HEK293 (cell line): ENCODE data around the gene CALM3.

Experiments used
- CTCF ChIA-PET: fragments of 350-600 bp; formaldehyde crosslinking; extraction: SDS; loops from one replicate; lab custom pipeline; 2021; ENCODE audit warnings: antibody characterized with exemption; lab: Yijun Ruan, JAX
- POLR2A ChIA-PET: fragments of 300-600 bp; formaldehyde crosslinking; extraction: SDS; loops from one replicate; lab custom pipeline; 2020; ENCODE audit warnings: antibody characterized with exemption, inconsistent platforms; lab: Yijun Ruan, JAX
- H3K27ac ChIP-seq: fragments of 200-500 bp; sonication (Bioruptor generic); 2 replicates; pipeline ENCODE4 v1.5.1; 2014; ENCODE audit warnings: low read depth, low read length, control low read depth, inconsistent platforms; ENCODE audit errors: extremely low read depth
- H3K36me3 ChIP-seq, 2 experiments: fragments of 200-500 bp in 1 of 2; sonication (Bioruptor generic) in 1 of 2; 1 replicate in 1 of 2; 2 replicates in 1 of 2; pipeline ENCODE4 v1.5.1; 2014 to 2017; ENCODE audit warnings: inconsistent platforms in 2 of 2, low read length in 2 of 2; ENCODE audit not compliant: control insufficient read depth in 2 of 2, insufficient read depth in 1 of 2
- H3K4me1 ChIP-seq: fragments of 200-500 bp; sonication (Bioruptor generic); 2 replicates; pipeline ENCODE4 v1.5.1; 2014; ENCODE audit warnings: mild to moderate bottlenecking, low read length, inconsistent platforms; ENCODE audit not compliant: control insufficient read depth, insufficient read depth
- H3K4me3 ChIP-seq: 2 replicates; pipeline ENCODE4 v1.5.1; 2011; ENCODE audit warnings: low read depth, mild to moderate bottlenecking, control low read depth, low read length, moderate library complexity
- H3K9me3 ChIP-seq: fragments of 200-500 bp; sonication (Bioruptor generic); 2 replicates; pipeline ENCODE4 v1.5.1; 2014; ENCODE audit warnings: low read depth, low read length, inconsistent platforms; ENCODE audit not compliant: control insufficient read depth, insufficient read depth
- FEZF1 ChIP-seq: fragments of 450-650 bp; formaldehyde crosslinking; IDR thresholded peaks from 2 replicates; pipeline ENCODE4 v1.5.1; 2016; ENCODE audit warnings: missing biosample characterization, missing genetic modification characterization
- IKZF3 ChIP-seq: fragments of 450-650 bp; IDR thresholded peaks from 2 replicates; pipeline ENCODE4 v1.5.0; 2018; ENCODE audit warnings: missing biosample characterization, mild to moderate bottlenecking, missing genetic modification characterization, moderate library complexity
- KLF10 ChIP-seq: fragments of 450-650 bp; IDR thresholded peaks from 2 replicates; pipeline ENCODE4 v1.5.1; 2018; ENCODE audit warnings: missing biosample characterization, mild to moderate bottlenecking, missing genetic modification characterization
- PRDM1 ChIP-seq: fragments of 450-650 bp; formaldehyde crosslinking; IDR thresholded peaks from 2 replicates; pipeline ENCODE4; 2016; ENCODE audit warnings: missing biosample characterization, missing genetic modification characterization
- ZBTB1 ChIP-seq: fragments of 450-650 bp; formaldehyde crosslinking; IDR thresholded peaks from 2 replicates; pipeline ENCODE4 v1.5.1; 2016; ENCODE audit warnings: missing biosample characterization, missing genetic modification characterization
- ZBTB17 ChIP-seq: fragments of 450-650 bp; formaldehyde crosslinking; IDR thresholded peaks from 2 replicates; pipeline ENCODE4 v1.5.1; 2016; ENCODE audit warnings: missing biosample characterization, missing genetic modification characterization
- ZFP37 ChIP-seq: fragments of 450-650 bp; formaldehyde crosslinking; IDR thresholded peaks from 2 replicates; pipeline ENCODE4 v1.5.1; 2016; ENCODE audit warnings: missing biosample characterization, missing genetic modification characterization
- ZNF239 ChIP-seq: fragments of 450-650 bp; formaldehyde crosslinking; IDR thresholded peaks from 2 replicates; pipeline ENCODE4 v1.5.1; 2016; ENCODE audit warnings: missing biosample characterization, missing genetic modification characterization
- ZNF248 ChIP-seq: fragments of 450-650 bp; formaldehyde crosslinking; IDR thresholded peaks from 2 replicates; pipeline ENCODE4 v1.5.1; 2017; ENCODE audit warnings: missing biosample characterization, missing genetic modification characterization
- ZNF311 ChIP-seq: fragments of 450-650 bp; formaldehyde crosslinking; IDR thresholded peaks from 2 replicates; pipeline ENCODE4 v1.5.1; 2017; ENCODE audit warnings: missing biosample characterization, missing genetic modification characterization, borderline replicate concordance
- ZNF335 ChIP-seq: fragments of 450-650 bp; formaldehyde crosslinking; conservative IDR thresholded peaks from 2 replicates; pipeline ENCODE4 v1.5.1; 2016; ENCODE audit warnings: missing biosample characterization, missing genetic modification characterization
- ZNF37A ChIP-seq: fragments of 450-650 bp; IDR thresholded peaks from 2 replicates; pipeline ENCODE4 v1.5.1; 2018; ENCODE audit warnings: missing biosample characterization, missing genetic modification characterization
- ZNF596 ChIP-seq: fragments of 450-650 bp; IDR thresholded peaks from 2 replicates; pipeline ENCODE4 v1.5.0; 2018; ENCODE audit warnings: missing biosample characterization, mild to moderate bottlenecking, missing genetic modification characterization, moderate library complexity
- ZNF76 ChIP-seq: fragments of 450-650 bp; formaldehyde crosslinking; IDR thresholded peaks from 2 replicates; pipeline ENCODE4; 2016; ENCODE audit warnings: low read depth, missing biosample characterization, missing genetic modification characterization, borderline replicate concordance
- ZNF776 ChIP-seq: fragments of 450-650 bp; formaldehyde crosslinking; IDR thresholded peaks from 2 replicates; pipeline ENCODE4 v1.5.0; 2017; ENCODE audit warnings: missing biosample characterization, missing genetic modification characterization, borderline replicate concordance
- ZNF830 ChIP-seq: fragments of 450-650 bp; IDR thresholded peaks from 2 replicates; pipeline ENCODE4 v1.5.0; 2018; ENCODE audit warnings: missing biosample characterization, missing genetic modification characterization, low read depth, mild to moderate bottlenecking, moderate library complexity
- ZSCAN16 ChIP-seq: fragments of 450-650 bp; formaldehyde crosslinking; IDR thresholded peaks from 2 replicates; pipeline ENCODE4 v1.5.1; 2016; ENCODE audit warnings: missing biosample characterization, missing genetic modification characterization
- TF ChIP-seq, protein P1 (sequence below): fragments of 450-650 bp; formaldehyde crosslinking; IDR thresholded peaks from 2 replicates; pipeline ENCODE4 v1.5.1; 2016; ENCODE audit warnings: missing biosample characterization, missing genetic modification characterization
- TF ChIP-seq, protein P2 (sequence below): fragments of 450-650 bp; formaldehyde crosslinking; IDR thresholded peaks from 2 replicates; pipeline ENCODE4 v1.5.1; 2016; ENCODE audit warnings: missing biosample characterization, missing genetic modification characterization
- TF ChIP-seq, protein P3 (sequence below): fragments of 450-650 bp; formaldehyde crosslinking; IDR thresholded peaks from 2 replicates; pipeline ENCODE4 v1.5.1; 2016; ENCODE audit warnings: missing biosample characterization, missing genetic modification characterization

The CALM3 gene

DNA sequence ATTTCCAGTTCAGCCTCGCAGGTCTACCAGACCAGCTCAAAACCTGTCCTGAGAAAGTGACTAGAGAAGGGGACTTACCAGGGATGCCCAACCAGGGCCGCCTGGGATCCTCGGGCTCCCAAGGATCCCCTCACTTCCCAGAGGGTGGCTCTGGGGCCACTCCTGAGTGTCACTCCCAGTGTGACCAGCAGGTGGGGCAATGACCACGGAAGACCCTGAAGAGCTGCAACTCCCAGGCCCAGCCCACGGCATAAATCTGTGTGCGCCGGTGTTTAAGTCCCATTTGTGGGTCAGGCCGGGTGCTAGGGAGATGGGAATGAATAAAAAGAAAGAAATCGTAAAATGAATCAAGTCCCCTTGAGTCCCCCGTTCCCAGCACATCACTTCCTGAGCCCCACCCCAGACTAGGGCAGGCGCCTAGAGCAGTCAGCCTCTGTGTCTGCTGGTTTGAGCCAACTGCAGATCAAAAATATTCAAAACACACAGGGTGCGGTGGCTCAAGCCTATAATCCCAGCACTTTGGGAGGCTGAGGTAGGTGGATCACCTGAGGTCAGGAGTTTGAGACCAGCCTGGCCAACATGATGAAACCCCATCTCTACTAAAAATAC is 13.1 kb downstream of the CALM3 start (continued):
- TF ChIP-seq ZNF776 (tag by site-specific recombination) (no peak), ZNF311 (tag by site-specific recombination) (no peak), ZNF76 (no peak), ZSCAN16 (tag by site-specific recombination) (no peak), ZNF37A (no peak), ZNF248 (tag by site-specific recombination) (no peak), ZFP37 (tag by site-specific recombination) (no peak), KLF10 (tag by site-specific recombination) (no peak), PRDM1 (tag by site-specific recombination) (no peak), IKZF3 (peak; percentile 76), ZNF335 (tag by site-specific recombination) (peak; percentile 80), ZBTB17 (tag by site-specific recombination) (peak; percentile 35; the same call in 1 of the 2 replicates)
- TF ChIP-seq, protein P1, sequence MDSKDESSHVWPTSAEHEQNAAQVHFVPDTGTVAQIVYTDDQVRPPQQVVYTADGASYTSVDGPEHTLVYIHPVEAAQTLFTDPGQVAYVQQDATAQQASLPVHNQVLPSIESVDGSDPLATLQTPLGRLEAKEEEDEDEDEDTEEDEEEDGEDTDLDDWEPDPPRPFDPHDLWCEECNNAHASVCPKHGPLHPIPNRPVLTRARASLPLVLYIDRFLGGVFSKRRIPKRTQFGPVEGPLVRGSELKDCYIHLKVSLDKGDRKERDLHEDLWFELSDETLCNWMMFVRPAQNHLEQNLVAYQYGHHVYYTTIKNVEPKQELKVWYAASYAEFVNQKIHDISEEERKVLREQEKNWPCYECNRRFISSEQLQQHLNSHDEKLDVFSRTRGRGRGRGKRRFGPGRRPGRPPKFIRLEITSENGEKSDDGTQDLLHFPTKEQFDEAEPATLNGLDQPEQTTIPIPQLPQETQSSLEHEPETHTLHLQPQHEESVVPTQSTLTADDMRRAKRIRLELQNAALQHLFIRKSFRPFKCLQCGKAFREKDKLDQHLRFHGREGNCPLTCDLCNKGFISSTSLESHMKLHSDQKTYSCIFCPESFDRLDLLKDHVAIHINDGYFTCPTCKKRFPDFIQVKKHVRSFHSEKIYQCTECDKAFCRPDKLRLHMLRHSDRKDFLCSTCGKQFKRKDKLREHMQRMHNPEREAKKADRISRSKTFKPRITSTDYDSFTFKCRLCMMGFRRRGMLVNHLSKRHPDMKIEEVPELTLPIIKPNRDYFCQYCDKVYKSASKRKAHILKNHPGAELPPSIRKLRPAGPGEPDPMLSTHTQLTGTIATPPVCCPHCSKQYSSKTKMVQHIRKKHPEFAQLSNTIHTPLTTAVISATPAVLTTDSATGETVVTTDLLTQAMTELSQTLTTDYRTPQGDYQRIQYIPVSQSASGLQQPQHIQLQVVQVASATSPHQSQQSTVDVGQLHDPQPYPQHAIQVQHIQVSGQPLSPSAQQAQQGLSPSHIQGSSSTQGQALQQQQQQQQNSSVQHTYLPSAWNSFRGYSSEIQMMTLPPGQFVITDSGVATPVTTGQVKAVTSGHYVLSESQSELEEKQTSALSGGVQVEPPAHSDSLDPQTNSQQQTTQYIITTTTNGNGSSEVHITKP, result peak; percentile 43; the same call in 1 of the 2 replicates
- TF ChIP-seq, protein P2, sequence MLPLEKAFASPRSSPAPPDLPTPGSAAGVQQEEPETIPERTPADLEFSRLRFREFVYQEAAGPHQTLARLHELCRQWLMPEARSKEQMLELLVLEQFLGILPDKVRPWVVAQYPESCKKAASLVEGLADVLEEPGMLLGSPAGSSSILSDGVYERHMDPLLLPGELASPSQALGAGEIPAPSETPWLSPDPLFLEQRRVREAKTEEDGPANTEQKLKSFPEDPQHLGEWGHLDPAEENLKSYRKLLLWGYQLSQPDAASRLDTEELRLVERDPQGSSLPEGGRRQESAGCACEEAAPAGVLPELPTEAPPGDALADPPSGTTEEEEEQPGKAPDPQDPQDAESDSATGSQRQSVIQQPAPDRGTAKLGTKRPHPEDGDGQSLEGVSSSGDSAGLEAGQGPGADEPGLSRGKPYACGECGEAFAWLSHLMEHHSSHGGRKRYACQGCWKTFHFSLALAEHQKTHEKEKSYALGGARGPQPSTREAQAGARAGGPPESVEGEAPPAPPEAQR, result no peak

DNA sequence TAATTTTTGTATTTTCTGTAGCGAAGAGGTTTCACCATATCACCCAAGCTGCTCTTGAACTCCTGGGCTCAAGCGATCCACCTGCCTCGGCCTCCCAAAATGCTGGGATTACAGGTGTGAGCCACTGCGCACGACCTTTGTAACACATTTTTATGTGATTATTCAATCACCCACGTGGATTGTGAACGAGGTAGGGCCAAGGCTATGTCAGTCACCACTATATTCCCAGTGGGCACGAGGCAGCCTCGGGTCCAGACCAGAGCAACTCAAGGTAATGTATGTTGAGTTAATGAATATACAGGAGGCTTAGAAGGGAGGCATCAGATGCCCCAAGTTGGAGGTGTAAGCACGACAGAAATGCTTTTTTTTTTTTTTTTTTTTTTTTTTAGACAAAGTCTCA is 14.8 kb downstream of the CALM3 start:
- no peak for TF ChIP-seq ZNF830 (tag by site-specific recombination)
- no peak for TF ChIP-seq ZNF239 (tag by site-specific recombination)
- no peak for TF ChIP-seq ZNF596
- TF ChIP-seq ZBTB1 (tag by site-specific recombination), result no peak
- no peak for TF ChIP-seq FEZF1 (tag by site-specific recombination)
- TF ChIP-seq ZFP37 (tag by site-specific recombination), result no peak
- TF ChIP-seq, protein P3, sequence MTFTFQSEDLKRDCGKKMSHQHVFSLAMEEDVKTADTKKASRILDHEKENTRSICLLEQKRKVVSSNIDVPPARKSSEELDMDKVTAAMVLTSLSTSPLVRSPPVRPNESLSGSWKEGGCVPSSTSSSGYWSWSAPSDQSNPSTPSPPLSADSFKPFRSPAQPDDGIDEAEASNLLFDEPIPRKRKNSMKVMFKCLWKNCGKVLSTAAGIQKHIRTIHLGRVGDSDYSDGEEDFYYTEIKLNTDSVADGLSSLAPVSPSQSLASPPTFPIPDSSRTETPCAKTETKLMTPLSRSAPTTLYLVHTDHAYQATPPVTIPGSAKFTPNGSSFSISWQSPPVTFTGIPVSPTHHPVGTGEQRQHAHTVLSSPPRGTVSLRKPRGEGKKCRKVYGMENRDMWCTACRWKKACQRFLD (tag by site-specific recombination), result no peak
- POLR2A ChIA-PET, result no interaction called here
- no peaks in the 10 kb centered on the region for H3K4me1 ChIP-seq

More for the DNA sequence above, 14.8 kb downstream of the CALM3 start:
- CTCF ChIA-PET, result interaction anchor here (0.6 to 14.6 kb wide), 10 partner anchors 9 to 195 kb away, joined by 3 to 327 read pairs (median 14); partner anchors contain the start of genes CALM3 and DACT3
- H3K4me3 ChIP-seq, result no peak overlapping the region
- no peak overlapping the region for H3K27ac ChIP-seq
- no peaks in the 10 kb centered on the region for H3K9me3 ChIP-seq
- H3K36me3 ChIP-seq, result peaks cover 0 to 3% of the 10 kb centered on the region in 2 experiments; a peak in 1 of 3 replicates
